ENCODE measurements around the gene ZC3H12A.

The ZC3H12A gene

DNA sequence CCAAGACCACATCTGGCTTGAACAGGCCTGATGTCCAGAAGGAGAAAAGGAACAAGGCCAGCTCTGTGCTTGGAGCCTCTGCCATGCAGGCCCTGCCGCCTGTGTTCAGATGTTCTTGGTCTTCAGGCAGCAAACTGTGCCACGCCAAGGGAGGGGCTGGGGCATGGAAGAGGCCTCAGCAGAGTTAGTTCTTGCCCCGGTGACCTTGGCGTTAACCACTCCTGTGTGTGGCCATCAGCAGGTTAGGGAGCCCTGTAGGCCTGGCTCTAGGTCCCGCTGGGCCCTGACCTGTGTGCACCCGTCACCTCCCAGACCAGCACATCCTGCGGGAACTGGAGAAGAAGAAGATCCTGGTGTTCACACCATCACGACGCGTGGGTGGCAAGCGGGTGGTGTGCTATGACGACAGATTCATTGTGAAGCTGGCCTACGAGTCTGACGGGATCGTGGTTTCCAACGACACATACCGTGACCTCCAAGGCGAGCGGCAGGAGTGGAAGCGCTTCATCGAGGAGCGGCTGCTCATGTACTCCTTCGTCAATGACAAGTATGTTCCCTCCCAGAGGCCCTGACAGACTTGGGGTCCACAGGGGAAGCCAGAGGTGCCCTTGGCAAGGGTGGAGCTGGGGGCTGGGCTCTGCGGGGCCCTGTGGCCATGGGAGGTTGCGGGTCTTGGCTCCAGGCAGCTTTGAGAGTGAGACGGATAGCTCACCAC is 7.1 kb downstream of the ZC3H12A start:
- no peak for DNase-seq (ENCODE audit: low read depth, low spot score)
- TF ChIP-seq CTCF (IDR thresholded peaks at IDR 0.05; ENCODE audit: insufficient read depth, low read length, missing control alignments) = no peak
- H3K4me3 ChIP-seq (ENCODE audit: low read depth, low read length) = no peak overlapping the region
- POLR2A ChIA-PET = no interaction called here
- CTCF ChIA-PET = interaction anchor here (0.6 to 2.0 kb wide), 3 partner anchors 27 to 201 kb away, joined by 3 to 7 read pairs (median 5); partner anchors contain the start of gene MEAF6

GRCh38 chr1:37482004-37482785 is 7.8 kb downstream of the ZC3H12A start:
- DNase-seq (ENCODE audit: low read depth, low spot score) = no peak
- TF ChIP-seq CTCF (IDR thresholded peaks at IDR 0.05; ENCODE audit: insufficient read depth, low read length, missing control alignments) = no peak
- ChIA-PET CTCF (interaction anchor here (16.2 kb wide), 1 partner anchor 25 kb away, joined by 521 read pairs; no protein-coding TSS in a partner anchor), POLR2A (no interaction called here)
- no peak overlapping the region for H3K4me3 ChIP-seq (ENCODE audit: low read depth, low read length)

GRCh38 chr1:37482796-37483744 is 8.7 kb downstream of the ZC3H12A start:
- ChIA-PET CTCF (interaction anchor here (1.6 to 16.2 kb wide), 3 partner anchors 9 to 26 kb away, joined by 5 to 521 read pairs (median 182); partner anchors contain the start of gene ZC3H12A), POLR2A (interaction anchor here (0.7 kb wide), 1 partner anchor 8 kb away, joined by 4 read pairs; the partner anchor contains the start of gene ZC3H12A)
- H3K4me3 ChIP-seq (ENCODE audit: low read depth, low read length) = no peak overlapping the region
- DNase-seq (ENCODE audit: low read depth, low spot score) = no peak
- no peak for TF ChIP-seq CTCF (IDR thresholded peaks at IDR 0.05; ENCODE audit: insufficient read depth, low read length, missing control alignments)

DNA sequence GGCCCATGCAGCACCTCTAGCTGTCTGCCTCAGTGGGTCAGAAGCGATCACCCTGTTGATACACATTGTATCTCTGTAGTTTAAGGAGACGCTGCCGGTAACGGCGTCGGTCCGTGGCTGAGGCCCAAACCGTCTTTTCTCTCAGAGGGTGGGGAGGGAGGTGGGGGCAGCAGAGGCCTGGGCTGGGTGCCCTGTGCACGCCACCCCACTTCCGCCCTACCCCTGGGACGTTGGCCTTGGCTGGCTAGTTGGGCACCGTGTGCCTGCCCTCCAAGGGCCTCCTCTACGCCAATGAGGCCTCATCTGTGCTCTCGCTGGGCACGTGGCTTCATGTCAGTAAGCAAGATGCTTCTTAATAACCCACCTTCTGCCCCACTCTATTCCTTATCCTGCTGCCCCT is 9.4 kb downstream of the ZC3H12A start:
- no peak for TF ChIP-seq CTCF (IDR thresholded peaks at IDR 0.05; ENCODE audit: insufficient read depth, low read length, missing control alignments)
- POLR2A ChIA-PET = interaction anchor here (0.7 to 4.4 kb wide), 2 partner anchors 9 kb away, joined by 4 to 49 read pairs; partner anchors contain the start of gene ZC3H12A
- no peak for DNase-seq (ENCODE audit: low read depth, low spot score)
- H3K4me3 ChIP-seq (ENCODE audit: low read depth, low read length) = no peak overlapping the region
- CTCF ChIA-PET = interaction anchor here (1.6 to 16.2 kb wide), 3 partner anchors 9 to 26 kb away, joined by 5 to 521 read pairs (median 182); partner anchors contain the start of gene ZC3H12A

GRCh38 chr1:37484325-37485051 is 10.1 kb downstream of the ZC3H12A start:
- ChIA-PET CTCF (interaction anchor here (0.8 to 16.2 kb wide), 9 partner anchors 10 to 198 kb away, joined by 3 to 521 read pairs (median 19); partner anchors contain the start of genes MEAF6 and ZC3H12A), POLR2A (interaction anchor here (4.4 kb wide), 1 partner anchor 9 kb away, joined by 49 read pairs; the partner anchor contains the start of gene ZC3H12A)
- no peak for TF ChIP-seq CTCF (IDR thresholded peaks at IDR 0.05; ENCODE audit: insufficient read depth, low read length, missing control alignments)
- no peak overlapping the region for H3K4me3 ChIP-seq (ENCODE audit: low read depth, low read length)
- DNase-seq (ENCODE audit: low read depth, low spot score) = no peak
